Natural killer cell (primary cell): ENCODE results near the gene FARP2. TPM values are rescaled to one million over a fixed set of nuclear protein-coding genes. Genes with fewer than 3 reads are reported as not detected.

Source experiments
- ATAC-seq, 3 donors: fragments of 150-1000 bp in 2 of 3; fragments of 200-7000 bp in 1 of 3; cut with Tn5 transposase; 1 replicate in 1 of 3; 2 replicates in 2 of 3; pipeline ENCODE4 v1.10.0; 2021; ENCODE audit warnings: mild to moderate bottlenecking in 2 of 3, moderate library complexity in 2 of 3
- DNase-seq, 2 donors: peaks; one replicate each; pipeline versions ENCODE4 v3.0.0 to v3.0.0-alpha.2; 2013 to 2021; ENCODE audit warnings: mixed read lengths in 1 of 2
- H3K27ac ChIP-seq: one replicate; pipeline ENCODE4 v1.5.1; 2013; ENCODE audit warnings: mild to moderate bottlenecking, low read length
- H3K27me3 ChIP-seq: one replicate; pipeline ENCODE4 v1.6.1; 2013; ENCODE audit warnings: low read length; ENCODE audit not compliant: control insufficient read depth, insufficient read depth
- H3K36me3 ChIP-seq: one replicate; pipeline ENCODE4 v1.6.1; 2013; ENCODE audit warnings: low read length; ENCODE audit not compliant: control insufficient read depth, insufficient read depth
- H3K4me1 ChIP-seq: one replicate; pipeline ENCODE4 v1.6.1; 2013; ENCODE audit warnings: low read length; ENCODE audit not compliant: control insufficient read depth, insufficient read depth
- H3K4me3 ChIP-seq: one replicate; pipeline ENCODE4 v1.5.1; 2013; ENCODE audit warnings: low read length
- H3K9me3 ChIP-seq: one replicate; pipeline ENCODE4 v1.6.1; 2013; ENCODE audit warnings: low read length; ENCODE audit not compliant: control insufficient read depth, insufficient read depth
- H3K27ac Mint-ChIP-seq, 2 donors: one replicate each; pipeline ENCODE4 v1.8.0; 2022; ENCODE audit warnings: mild to moderate bottlenecking in 2 of 2, mixed read lengths in 2 of 2, moderate library complexity in 1 of 2
- H3K27me3 Mint-ChIP-seq, 2 donors: one replicate each; pipeline ENCODE4 v1.8.0; 2022; ENCODE audit warnings: low read depth in 2 of 2, mixed read lengths in 2 of 2
- H3K36me3 Mint-ChIP-seq: one replicate; pipeline ENCODE4 v1.8.0; 2022; ENCODE audit warnings: mixed read lengths
- H3K4me1 Mint-ChIP-seq, 2 donors: one replicate each; pipeline ENCODE4 v1.8.0; 2022; ENCODE audit warnings: mixed read lengths in 2 of 2
- H3K4me3 Mint-ChIP-seq: one replicate; pipeline ENCODE4 v1.8.0; 2022; ENCODE audit warnings: mild to moderate bottlenecking, moderate library complexity, mixed read lengths
- H3K9me3 Mint-ChIP-seq, 2 donors: one replicate each; pipeline ENCODE4 v1.8.0; 2022; ENCODE audit warnings: mixed read lengths in 2 of 2
- CTCF ChIP-seq: fragments of 200-600 bp; IDR thresholded peaks from one replicate; pipeline ENCODE4 v1.8.0; 2022; ENCODE audit warnings: antibody characterized with exemption
- WGBS: methylation state at CpG from one replicate; pipeline ENCODE4 v1.1.7; 2013; ENCODE audit warnings: missing lambda C conversion rate; ENCODE audit not compliant: insufficient coverage; 5-methylcytosine and 5-hydroxymethylcytosine counted together
- intact Hi-C: fragments of 100-400 bp; cut with micrococcal nuclease; formaldehyde crosslinking; loops from one replicate; pipeline ENCODE4 v1.14.2; 2022
- total RNA-seq, 4 donors: library from RNA; stranded (reverse); fragments of 120-200 nt in 1 of 4; gene quantifications; one replicate each; pipeline versions ENCODE4 v1.2.3 to v1.2.4, GENCODE V29; 2013 to 2022

Gene FARP2
- total RNA-seq, 3 donors from 2014 or later (not counting 1 experiment from before 2014, with no cell fraction given) = 26.8 to 40.6 (median 31.6) TPM

GRCh38 chr2:241432824-241433448 is 76.9 kb downstream of the FARP2 start:
- ATAC-seq (no peak), DNase-seq (no peak)
- WGBS = 94% methylated on average over 5 of the region's 6 CpGs
- no peak overlapping the region for H3K27ac ChIP-seq
- Mint-ChIP-seq H3K4me3 (no peak overlapping the region), H3K36me3 (no peaks in the 10 kb centered on the region), H3K9me3 (no peaks in the 10 kb centered on the region), H3K27ac (no peak overlapping the region), H3K27me3 (no peaks in the 10 kb centered on the region), H3K4me1 (no peaks in the 10 kb centered on the region)
- no peaks in the 10 kb centered on the region for H3K4me1 ChIP-seq
- intact Hi-C loops = no loop called here
- H3K36me3 ChIP-seq = peaks cover 11% of the 10 kb centered on the region
- no peak for TF ChIP-seq CTCF
- H3K27me3 ChIP-seq = no peaks in the 10 kb centered on the region
- no peak overlapping the region for H3K4me3 ChIP-seq
- no peaks in the 10 kb centered on the region for H3K9me3 ChIP-seq

- H3K27me3 ChIP-seq = peaks cover 17% of the 10 kb centered on the region
- TF ChIP-seq CTCF = no peak
- H3K36me3 ChIP-seq = peaks cover 19% of the 10 kb centered on the region
- no peaks in the 10 kb centered on the region for H3K9me3 Mint-ChIP-seq
- WGBS = 100% methylated on average over 2 of the region's 2 CpGs
- ATAC-seq (no peak), DNase-seq (no peak)
- H3K27ac Mint-ChIP-seq = no peak overlapping the region
- no peak overlapping the region for H3K27ac ChIP-seq
- no peaks in the 10 kb centered on the region for H3K4me1 Mint-ChIP-seq
- no peak overlapping the region for H3K4me3 ChIP-seq
- H3K9me3 ChIP-seq = no peaks in the 10 kb centered on the region
- H3K4me1 ChIP-seq = peaks cover 4% of the 10 kb centered on the region
- H3K4me3 Mint-ChIP-seq = no peak overlapping the region
- intact Hi-C loops = no loop called here
- H3K27me3 Mint-ChIP-seq = peaks cover 0 to 3% of the 10 kb centered on the region in 2 donors
- no peaks in the 10 kb centered on the region for H3K36me3 Mint-ChIP-seq
Measured at GRCh38 chr2:241437179-241437578, 81.1 kb downstream of the FARP2 start.

DNA sequence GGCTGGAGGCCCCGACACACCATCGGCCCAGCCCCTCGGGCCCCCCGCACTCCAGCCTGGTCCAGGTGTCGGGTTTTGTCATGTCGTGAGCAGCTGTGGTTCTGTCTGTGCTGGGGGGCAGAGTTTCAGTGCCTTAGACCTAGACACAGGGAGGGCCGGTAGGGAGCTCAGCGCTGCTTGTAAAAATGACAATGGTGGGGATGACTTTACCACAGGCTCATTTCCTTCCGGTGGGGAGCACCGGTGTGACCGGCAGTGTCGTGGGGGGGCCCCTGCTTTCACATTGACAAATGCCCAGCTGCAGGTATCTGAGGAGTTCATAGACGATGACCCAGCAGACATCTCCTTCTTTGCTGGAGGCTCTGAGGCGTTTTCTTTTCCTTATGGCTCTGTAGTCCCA is 85.4 kb downstream of the FARP2 start:
- no peaks in the 10 kb centered on the region for H3K36me3 Mint-ChIP-seq
- Histone ChIP-seq H3K4me1 (peaks cover 31% of the 10 kb centered on the region), H3K9me3 (peaks cover 3% of the 10 kb centered on the region), H3K36me3 (peaks cover 13% of the 10 kb centered on the region), H3K4me3 (no peak overlapping the region), H3K27ac (no peak overlapping the region), H3K27me3 (peaks cover 33% of the 10 kb centered on the region)
- 89% methylated on average over 14 of the region's 14 CpGs for WGBS
- TF ChIP-seq CTCF = no peak
- intact Hi-C loops = loop anchor here (5.0 kb wide), 2 partner anchors 124 to 874 kb away; partner anchors contain the start of genes HDLBP, RNPEPL1 and SEPTIN2
- DNase-seq = no peak
- no peak for ATAC-seq
- peak overlapping the region in 1 of 2 donors; percentile 44 for H3K27ac Mint-ChIP-seq
- peaks cover 0 to 3% of the 10 kb centered on the region in 2 donors for H3K27me3 Mint-ChIP-seq
- H3K4me1 Mint-ChIP-seq = peaks cover 19 to 21% of the 10 kb centered on the region in 2 donors
- H3K4me3 Mint-ChIP-seq = no peak overlapping the region
- H3K9me3 Mint-ChIP-seq = no peaks in the 10 kb centered on the region
